Measurements from ENCODE around the gene ACAA1. TPM values are rescaled to one million over a fixed set of nuclear protein-coding genes. Genes with fewer than 3 reads are reported as not detected.

Gene ACAA1
- polyA plus RNA-seq, 1 of the 3 experiments (the other 2 are of a cell fraction) = 86.4 TPM

DNA sequence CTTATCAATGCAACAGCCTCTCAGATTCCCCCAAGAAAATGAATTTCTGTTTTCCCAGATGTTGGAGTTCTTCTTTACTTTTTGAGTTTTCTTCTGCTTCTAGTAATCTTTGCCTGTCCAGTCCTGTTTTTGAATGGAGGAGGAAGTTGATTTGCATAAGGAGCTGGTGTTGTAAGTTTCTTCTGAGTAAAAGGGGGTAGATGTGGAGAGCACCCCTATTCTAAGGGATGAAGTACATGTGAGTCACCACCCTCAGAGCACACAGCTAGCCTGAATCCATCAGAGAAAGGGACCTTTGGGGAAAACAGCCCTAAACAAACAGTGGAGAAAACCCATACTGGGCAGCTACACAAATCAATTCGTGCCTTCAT, 34.5 kb downstream of the ACAA1 start (continued):
- TF ChIP-seq POLR2AphosphoS5 (IDR thresholded peaks at IDR 0.05; ENCODE audit: low read depth, low read length) = no peak
- no peak for TF ChIP-seq CHD2 (IDR thresholded peaks at IDR 0.05; ENCODE audit: low read length, partially characterized antibody)
- TF ChIP-seq, protein P1, sequence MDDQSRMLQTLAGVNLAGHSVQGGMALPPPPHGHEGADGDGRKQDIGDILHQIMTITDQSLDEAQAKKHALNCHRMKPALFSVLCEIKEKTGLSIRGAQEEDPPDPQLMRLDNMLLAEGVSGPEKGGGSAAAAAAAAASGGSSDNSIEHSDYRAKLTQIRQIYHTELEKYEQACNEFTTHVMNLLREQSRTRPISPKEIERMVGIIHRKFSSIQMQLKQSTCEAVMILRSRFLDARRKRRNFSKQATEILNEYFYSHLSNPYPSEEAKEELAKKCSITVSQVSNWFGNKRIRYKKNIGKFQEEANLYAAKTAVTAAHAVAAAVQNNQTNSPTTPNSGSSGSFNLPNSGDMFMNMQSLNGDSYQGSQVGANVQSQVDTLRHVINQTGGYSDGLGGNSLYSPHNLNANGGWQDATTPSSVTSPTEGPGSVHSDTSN (IDR thresholded peaks at IDR 0.05) = no peak
- no peak for TF ChIP-seq NFIC (IDR thresholded peaks at IDR 0.05; ENCODE audit: borderline replicate concordance)
- TF ChIP-seq, protein P2, sequence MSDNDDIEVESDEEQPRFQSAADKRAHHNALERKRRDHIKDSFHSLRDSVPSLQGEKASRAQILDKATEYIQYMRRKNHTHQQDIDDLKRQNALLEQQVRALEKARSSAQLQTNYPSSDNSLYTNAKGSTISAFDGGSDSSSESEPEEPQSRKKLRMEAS (IDR thresholded peaks at IDR 0.05; ENCODE audit: low read depth) = no peak
- TF ChIP-seq SMC3 (IDR thresholded peaks at IDR 0.05; ENCODE audit: low read depth, low read length) = no peak
- no peak for TF ChIP-seq EZH2phosphoT487 (IDR thresholded peaks at IDR 0.05; ENCODE audit: borderline replicate concordance, low read depth)
- no peak for TF ChIP-seq FOXM1 (IDR thresholded peaks at IDR 0.05; ENCODE audit: low read depth)
- TF ChIP-seq GATA2 (CRISPR knock-in tag; IDR thresholded peaks at IDR 0.05) = no peak
- TF ChIP-seq YY1 (IDR thresholded peaks at IDR 0.05; ENCODE audit: low read depth) = no peak
- no peak for TF ChIP-seq ELF1 (IDR thresholded peaks at IDR 0.05)
- TF ChIP-seq EP300 (IDR thresholded peaks at IDR 0.05; ENCODE audit: borderline replicate concordance in 1 of 2, low read depth in 1 of 2, low read length in 1 of 2) = no peak
- TF ChIP-seq, protein P3, sequence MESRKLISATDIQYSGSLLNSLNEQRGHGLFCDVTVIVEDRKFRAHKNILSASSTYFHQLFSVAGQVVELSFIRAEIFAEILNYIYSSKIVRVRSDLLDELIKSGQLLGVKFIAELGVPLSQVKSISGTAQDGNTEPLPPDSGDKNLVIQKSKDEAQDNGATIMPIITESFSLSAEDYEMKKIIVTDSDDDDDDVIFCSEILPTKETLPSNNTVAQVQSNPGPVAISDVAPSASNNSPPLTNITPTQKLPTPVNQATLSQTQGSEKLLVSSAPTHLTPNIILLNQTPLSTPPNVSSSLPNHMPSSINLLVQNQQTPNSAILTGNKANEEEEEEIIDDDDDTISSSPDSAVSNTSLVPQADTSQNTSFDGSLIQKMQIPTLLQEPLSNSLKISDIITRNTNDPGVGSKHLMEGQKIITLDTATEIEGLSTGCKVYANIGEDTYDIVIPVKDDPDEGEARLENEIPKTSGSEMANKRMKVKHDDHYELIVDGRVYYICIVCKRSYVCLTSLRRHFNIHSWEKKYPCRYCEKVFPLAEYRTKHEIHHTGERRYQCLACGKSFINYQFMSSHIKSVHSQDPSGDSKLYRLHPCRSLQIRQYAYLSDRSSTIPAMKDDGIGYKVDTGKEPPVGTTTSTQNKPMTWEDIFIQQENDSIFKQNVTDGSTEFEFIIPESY (IDR thresholded peaks at IDR 0.05; ENCODE audit: borderline replicate concordance, low read depth) = no peak

DNA sequence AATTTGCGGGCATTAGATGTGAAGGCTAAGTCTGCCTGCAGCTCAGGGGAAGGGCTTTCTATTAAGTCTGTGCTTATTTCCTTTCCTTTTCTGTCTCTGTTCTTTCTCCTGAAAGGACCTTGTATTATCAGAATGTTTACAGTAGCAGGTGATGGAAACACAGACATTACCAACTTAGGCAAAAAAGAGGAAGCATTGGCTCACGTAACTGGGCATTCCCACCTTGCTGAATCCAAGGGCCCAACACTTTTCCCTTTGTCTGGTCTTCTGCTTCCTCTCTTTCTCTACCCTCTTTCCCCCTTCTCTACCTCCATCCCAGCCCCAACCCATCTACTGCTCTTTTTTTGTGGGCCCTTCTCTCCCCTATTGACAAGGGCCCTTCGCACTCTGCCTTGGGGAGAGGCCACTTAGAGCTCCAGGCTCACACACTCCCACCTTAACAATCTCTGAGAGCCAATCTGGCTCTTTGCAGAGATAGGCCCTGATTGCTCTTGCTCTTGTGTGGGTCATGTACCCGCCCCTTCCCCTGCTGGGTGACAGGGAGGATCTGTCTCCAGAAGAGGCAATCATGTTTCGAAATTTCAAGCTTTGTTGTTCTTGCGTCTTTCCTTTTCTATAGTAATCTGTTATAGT, 35.0 kb downstream of the ACAA1 start:
- Histone ChIP-seq H2AFZ (ENCODE audit: low read depth) (no peak overlapping the region), H3K9ac (no peak overlapping the region), H3K9me2 (no peaks in the 10 kb centered on the region), H3K36me3 (replicated peaks in 1 of 2; ENCODE audit: control insufficient read depth in 1 of 2, insufficient read depth in 2 of 2, low read length in 1 of 2) (no peaks in the 10 kb centered on the region), H3K9me3 (peaks cover 15% of the 10 kb centered on the region), H4K20me1 (ENCODE audit: insufficient read depth) (no peaks in the 10 kb centered on the region), H3K27me3 (ENCODE audit: insufficient read depth) (no peaks in the 10 kb centered on the region; the same call in 1 of the 2 replicates), H3K4me2 (no peak overlapping the region), H3K27ac (ENCODE audit: low read depth in 2 of 2, low read length in 1 of 2) (no peak overlapping the region), H3K79me2 (ENCODE audit: insufficient read depth) (no peaks in the 10 kb centered on the region), H3K4me1 (ENCODE audit: control insufficient read depth in 1 of 2, insufficient read depth in 2 of 2, low read depth in 1 of 2, low read length in 1 of 2) (no peaks in the 10 kb centered on the region; a peak in 1 of 4 replicates), H3K4me3 (ENCODE audit: low read depth in 2 of 2, low read length in 1 of 2) (no peak overlapping the region), H3F3A (replicated peaks; ENCODE audit: insufficient read depth) (no peaks in the 10 kb centered on the region)
- 61% methylated on average over 6 of the region's 6 CpGs for WGBS (ENCODE audit: low lambda C conversion rate)
- DNase-seq = no peak
- POLR2A ChIA-PET = no interaction called here
- CTCF ChIA-PET = interaction anchor here (1.1 to 2.0 kb wide), 3 partner anchors 9 to 244 kb away, joined by 3 to 5 read pairs (median 4); partner anchors contain the start of gene XYLB
- TF ChIP-seq, protein P1 (IDR thresholded peaks at IDR 0.05) = no peak
- TF ChIP-seq TCF12 (IDR thresholded peaks at IDR 0.05) = no peak
- no peak for TF ChIP-seq SMC3 (IDR thresholded peaks at IDR 0.05; ENCODE audit: low read depth, low read length)
- TF ChIP-seq, protein P2 (IDR thresholded peaks at IDR 0.05; ENCODE audit: low read depth) = no peak
- no peak for TF ChIP-seq RFX5 (IDR thresholded peaks at IDR 0.05; ENCODE audit: low read length)
- TF ChIP-seq, protein P4, sequence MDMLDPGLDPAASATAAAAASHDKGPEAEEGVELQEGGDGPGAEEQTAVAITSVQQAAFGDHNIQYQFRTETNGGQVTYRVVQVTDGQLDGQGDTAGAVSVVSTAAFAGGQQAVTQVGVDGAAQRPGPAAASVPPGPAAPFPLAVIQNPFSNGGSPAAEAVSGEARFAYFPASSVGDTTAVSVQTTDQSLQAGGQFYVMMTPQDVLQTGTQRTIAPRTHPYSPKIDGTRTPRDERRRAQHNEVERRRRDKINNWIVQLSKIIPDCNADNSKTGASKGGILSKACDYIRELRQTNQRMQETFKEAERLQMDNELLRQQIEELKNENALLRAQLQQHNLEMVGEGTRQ (IDR thresholded peaks at IDR 0.05; ENCODE audit: borderline replicate concordance, low read depth, low read length) = no peak
- TF ChIP-seq GATA2 (CRISPR knock-in tag; IDR thresholded peaks at IDR 0.05) = no peak
- no peak for TF ChIP-seq NFIC (IDR thresholded peaks at IDR 0.05; ENCODE audit: borderline replicate concordance)
- TF ChIP-seq, protein P5, sequence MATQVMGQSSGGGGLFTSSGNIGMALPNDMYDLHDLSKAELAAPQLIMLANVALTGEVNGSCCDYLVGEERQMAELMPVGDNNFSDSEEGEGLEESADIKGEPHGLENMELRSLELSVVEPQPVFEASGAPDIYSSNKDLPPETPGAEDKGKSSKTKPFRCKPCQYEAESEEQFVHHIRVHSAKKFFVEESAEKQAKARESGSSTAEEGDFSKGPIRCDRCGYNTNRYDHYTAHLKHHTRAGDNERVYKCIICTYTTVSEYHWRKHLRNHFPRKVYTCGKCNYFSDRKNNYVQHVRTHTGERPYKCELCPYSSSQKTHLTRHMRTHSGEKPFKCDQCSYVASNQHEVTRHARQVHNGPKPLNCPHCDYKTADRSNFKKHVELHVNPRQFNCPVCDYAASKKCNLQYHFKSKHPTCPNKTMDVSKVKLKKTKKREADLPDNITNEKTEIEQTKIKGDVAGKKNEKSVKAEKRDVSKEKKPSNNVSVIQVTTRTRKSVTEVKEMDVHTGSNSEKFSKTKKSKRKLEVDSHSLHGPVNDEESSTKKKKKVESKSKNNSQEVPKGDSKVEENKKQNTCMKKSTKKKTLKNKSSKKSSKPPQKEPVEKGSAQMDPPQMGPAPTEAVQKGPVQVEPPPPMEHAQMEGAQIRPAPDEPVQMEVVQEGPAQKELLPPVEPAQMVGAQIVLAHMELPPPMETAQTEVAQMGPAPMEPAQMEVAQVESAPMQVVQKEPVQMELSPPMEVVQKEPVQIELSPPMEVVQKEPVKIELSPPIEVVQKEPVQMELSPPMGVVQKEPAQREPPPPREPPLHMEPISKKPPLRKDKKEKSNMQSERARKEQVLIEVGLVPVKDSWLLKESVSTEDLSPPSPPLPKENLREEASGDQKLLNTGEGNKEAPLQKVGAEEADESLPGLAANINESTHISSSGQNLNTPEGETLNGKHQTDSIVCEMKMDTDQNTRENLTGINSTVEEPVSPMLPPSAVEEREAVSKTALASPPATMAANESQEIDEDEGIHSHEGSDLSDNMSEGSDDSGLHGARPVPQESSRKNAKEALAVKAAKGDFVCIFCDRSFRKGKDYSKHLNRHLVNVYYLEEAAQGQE (IDR thresholded peaks at IDR 0.05; ENCODE audit: low read depth, low read length) = no peak
- TF ChIP-seq EP300 (IDR thresholded peaks at IDR 0.05; ENCODE audit: borderline replicate concordance in 1 of 2, low read depth in 1 of 2, low read length in 1 of 2) = no peak
- TF ChIP-seq, protein P6, sequence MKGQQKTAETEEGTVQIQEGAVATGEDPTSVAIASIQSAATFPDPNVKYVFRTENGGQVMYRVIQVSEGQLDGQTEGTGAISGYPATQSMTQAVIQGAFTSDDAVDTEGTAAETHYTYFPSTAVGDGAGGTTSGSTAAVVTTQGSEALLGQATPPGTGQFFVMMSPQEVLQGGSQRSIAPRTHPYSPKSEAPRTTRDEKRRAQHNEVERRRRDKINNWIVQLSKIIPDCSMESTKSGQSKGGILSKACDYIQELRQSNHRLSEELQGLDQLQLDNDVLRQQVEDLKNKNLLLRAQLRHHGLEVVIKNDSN (IDR thresholded peaks at IDR 0.05; ENCODE audit: borderline replicate concordance, low read depth) = no peak
- no peak for TF ChIP-seq JUND (IDR thresholded peaks at IDR 0.05)
